Measurements from ENCODE around the gene PNMA8C. TPM values are rescaled to one million over a fixed set of nuclear protein-coding genes. Genes with fewer than 3 reads are reported as not detected.

The PNMA8C gene
- polyA plus RNA-seq, 2 of the 4 experiments (the other 2 are of a cell fraction), result 0.01 TPM; not detected in 1

DNA sequence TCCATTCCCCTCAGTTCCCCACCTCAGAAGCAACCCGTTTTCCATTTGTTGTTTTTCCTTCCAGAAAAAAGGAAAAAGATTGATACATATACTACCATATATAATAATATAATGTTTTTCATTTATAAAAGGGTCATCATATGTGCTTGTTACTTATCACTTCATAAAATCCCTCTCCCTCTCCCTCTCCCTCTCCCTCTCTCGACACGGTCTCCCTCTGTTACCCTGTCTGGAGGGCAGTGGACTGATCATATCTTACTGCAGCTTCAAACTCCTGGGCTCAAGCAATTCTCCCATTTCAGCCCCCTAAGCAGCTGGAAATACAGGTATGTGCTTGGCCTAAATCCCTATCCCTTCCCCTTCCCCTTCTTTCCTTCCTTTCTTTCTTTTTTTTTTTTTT, 25.5 kb upstream of the PNMA8C start:
- Histone ChIP-seq H3K27ac (no peak overlapping the region), H3K4me3 (no peak overlapping the region), H3K4me1 (no peaks in the 10 kb centered on the region), H3K4me2 (no peak overlapping the region), H3K9me3 (no peaks in the 10 kb centered on the region)
- FAIRE-seq (no peak), ATAC-seq (no peak), DNase-seq (ENCODE audit: low read depth in 1 of 2, low spot score in 1 of 2) (no peak)
- WGBS (ENCODE audit: missing lambda C conversion rate), result 66% methylated on average over 3 of the region's 3 CpGs
- ChIA-PET POLR2A (no interaction called here), CTCF (interaction anchor here (0.7 to 1.2 kb wide), 2 partner anchors 39 to 58 kb away, joined by 3 to 4 read pairs; no protein-coding TSS in a partner anchor)
- TF ChIP-seq ESRRA (IDR thresholded peaks at IDR 0.05; ENCODE audit: borderline replicate concordance, low read length) (no peak), CBX2 (IDR thresholded peaks at IDR 0.05; ENCODE audit: borderline replicate concordance, low read depth) (no peak), CTCF (IDR thresholded peaks at IDR 0.05) (no peak), ATOH8 (CRISPR knock-in tag; IDR thresholded peaks at IDR 0.05; ENCODE audit: low read depth) (no peak), RFX5 (IDR thresholded peaks at IDR 0.05) (no peak), HOXA7 (CRISPR knock-in tag; IDR thresholded peaks at IDR 0.05) (no peak), JUN (IDR thresholded peaks at IDR 0.05) (no peak), RARB (CRISPR knock-in tag; IDR thresholded peaks at IDR 0.05) (no peak), POLR2AphosphoS2 (conservative IDR thresholded peaks at IDR 0.05; ENCODE audit: low read length) (no peak), HDAC2 (IDR thresholded peaks at IDR 0.05) (no peak), EP300 (IDR thresholded peaks at IDR 0.05) (no peak), EHF (CRISPR knock-in tag; IDR thresholded peaks at IDR 0.05) (no peak), FOSB (CRISPR knock-in tag; IDR thresholded peaks at IDR 0.05) (no peak), NPAS2 (CRISPR knock-in tag; IDR thresholded peaks at IDR 0.05; ENCODE audit: borderline replicate concordance) (no peak)
- TF ChIP-seq, protein P1, sequence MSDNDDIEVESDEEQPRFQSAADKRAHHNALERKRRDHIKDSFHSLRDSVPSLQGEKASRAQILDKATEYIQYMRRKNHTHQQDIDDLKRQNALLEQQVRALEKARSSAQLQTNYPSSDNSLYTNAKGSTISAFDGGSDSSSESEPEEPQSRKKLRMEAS (IDR thresholded peaks at IDR 0.05), result no peak

DNA sequence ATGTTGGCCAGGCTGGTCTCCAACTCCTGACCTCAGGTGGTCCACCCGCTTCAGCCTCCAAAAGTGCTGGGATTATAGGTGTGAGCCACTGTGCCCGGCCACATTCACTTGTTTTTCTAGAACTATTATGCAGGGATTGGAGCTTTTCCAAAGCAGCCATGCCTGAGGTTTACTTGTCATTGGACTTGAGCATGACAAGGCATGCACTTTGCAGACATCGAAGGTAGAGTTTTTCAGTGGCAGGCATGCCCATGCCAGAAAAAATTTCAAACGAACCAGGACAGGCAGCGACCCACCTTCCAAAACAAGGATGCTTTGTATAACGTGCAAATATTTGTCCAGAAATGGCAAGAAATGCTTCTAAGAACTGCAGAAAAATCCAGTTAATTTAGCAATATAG, 24.9 kb upstream of the PNMA8C start:
- Histone ChIP-seq H3K9me3 (no peaks in the 10 kb centered on the region), H3K4me3 (no peak overlapping the region), H3K4me2 (no peak overlapping the region), H3K4me1 (no peaks in the 10 kb centered on the region), H3K27ac (no peak overlapping the region)
- FAIRE-seq (no peak), DNase-seq (ENCODE audit: low read depth in 1 of 2, low spot score in 1 of 2) (no peak), ATAC-seq (no peak)
- CTCF ChIA-PET, result interaction anchor here (1.0 to 1.2 kb wide), 3 partner anchors 9 to 49 kb away, joined by 3 to 5 read pairs (median 4); no protein-coding TSS in a partner anchor
- 72% methylated on average over 6 of the region's 6 CpGs for WGBS (ENCODE audit: missing lambda C conversion rate)
- POLR2A ChIA-PET, result no interaction called here
- no peak for TF ChIP-seq NFE2L2 (conservative IDR thresholded peaks at IDR 0.05; ENCODE audit: low read length)
- TF ChIP-seq USF2 (IDR thresholded peaks at IDR 0.05), result no peak
- TF ChIP-seq HOXB13 (CRISPR knock-in tag; IDR thresholded peaks at IDR 0.05; ENCODE audit: low read depth), result no peak
- TF ChIP-seq ZNF302 (CRISPR knock-in tag; IDR thresholded peaks at IDR 0.05), result no peak
- no peak for TF ChIP-seq ZSCAN20 (CRISPR knock-in tag; IDR thresholded peaks at IDR 0.05)
- no peak for TF ChIP-seq CBX2 (IDR thresholded peaks at IDR 0.05; ENCODE audit: borderline replicate concordance, low read depth)
- no peak for TF ChIP-seq HMGXB4 (CRISPR knock-in tag; IDR thresholded peaks at IDR 0.05; ENCODE audit: borderline replicate concordance)
- TF ChIP-seq BHLHE40 (IDR thresholded peaks at IDR 0.05; ENCODE audit: low read depth, low read length), result no peak
- TF ChIP-seq TP53 (CRISPR knock-in tag; IDR thresholded peaks at IDR 0.05), result no peak
- TF ChIP-seq MYC (IDR thresholded peaks at IDR 0.05; ENCODE audit: borderline replicate concordance, low read length), result no peak
- TF ChIP-seq MAZ (IDR thresholded peaks at IDR 0.05; ENCODE audit: borderline replicate concordance, low read depth, low read length), result no peak
- no peak for TF ChIP-seq HOXB5 (CRISPR knock-in tag; IDR thresholded peaks at IDR 0.05)
- TF ChIP-seq NR3C1 (IDR thresholded peaks at IDR 0.05), result no peak
